A549 (cell line): Measurements from ENCODE around the gene HNRNPUL1.

Experiments
- CEBPB ChIP-seq, 2 experiments: fragments of >200 bp in 1 of 2; sonication (Bioruptor Twin) in 1 of 2; formaldehyde crosslinking in 1 of 2; IDR thresholded peaks; 2 replicates each; pipeline ENCODE4 v1.6.1; 2012 to 2016
- CHD4 ChIP-seq: fragments of 200-600 bp; sonication (generic); IDR thresholded peaks from 2 replicates; pipeline ENCODE4 v1.6.1; 2016; ENCODE audit warnings: antibody characterized with exemption, mild to moderate bottlenecking, borderline replicate concordance
- CTCF ChIP-seq: fragments of >200 bp; sonication (Bioruptor Twin); formaldehyde crosslinking; IDR thresholded peaks from 3 replicates; pipeline ENCODE4 v1.5.1; 2016
- HDAC2 ChIP-seq: fragments of 200-600 bp; sonication (generic); IDR thresholded peaks from 2 replicates; pipeline ENCODE4 v1.6.1; 2016
- HES2 ChIP-seq: fragments of >200 bp; sonication (Bioruptor Twin); formaldehyde crosslinking; IDR thresholded peaks from 2 replicates; pipeline ENCODE4 v1.6.1; 2016
- HEYL ChIP-seq: fragments of 250-450 bp; sonication (Bioruptor Pico); IDR thresholded peaks from 2 replicates; pipeline ENCODE4 v1.8.0; 2021; ENCODE audit warnings: mild to moderate bottlenecking, moderate library complexity
- JUN ChIP-seq, 2 experiments: fragments of >200 bp; sonication (Bioruptor Twin); formaldehyde crosslinking; IDR thresholded peaks; 2 replicates in 1 of 2; 3 replicates in 1 of 2; pipeline ENCODE4 v1.6.1; 2016 to 2017
- KDM1A ChIP-seq: fragments of 200-600 bp; sonication (generic); IDR thresholded peaks from 2 replicates; pipeline ENCODE4 v1.6.1; 2016; ENCODE audit warnings: low read depth, mild to moderate bottlenecking
- MAFK ChIP-seq: fragments of 450-650 bp; IDR thresholded peaks from 2 replicates; pipeline ENCODE4 v1.6.1; 2014; ENCODE audit not compliant: partially characterized antibody
- PHF8 ChIP-seq: fragments of 200-600 bp; sonication (generic); IDR thresholded peaks from 2 replicates; pipeline ENCODE4 v1.6.1; 2016; ENCODE audit warnings: low read depth, mild to moderate bottlenecking, antibody characterized with exemption, moderate library complexity, borderline replicate concordance
- POLR2A ChIP-seq: IDR thresholded peaks from 2 replicates; pipeline ENCODE4 v1.6.1; 2012; ENCODE audit warnings: mild to moderate bottlenecking, low read length
- REST ChIP-seq: fragments of 200-600 bp; sonication (generic); IDR thresholded peaks from 2 replicates; pipeline ENCODE4 v1.6.1; 2016; ENCODE audit warnings: antibody characterized with exemption, mild to moderate bottlenecking, moderate library complexity
- SMC3 ChIP-seq: fragments of >200 bp; sonication (Bioruptor Twin); formaldehyde crosslinking; IDR thresholded peaks from 3 replicates; pipeline ENCODE4 v1.6.1; 2018; ENCODE audit warnings: inconsistent platforms
- TP53 ChIP-seq: fragments of 250-450 bp; sonication (Bioruptor Pico); IDR thresholded peaks from 2 replicates; pipeline ENCODE4 v1.5.0; 2021; ENCODE audit warnings: mild to moderate bottlenecking, moderate library complexity

GRCh38 chr19:41244117-41244516, 20.1 kb upstream of the HNRNPUL1 start:
- no peak for TF ChIP-seq HDAC2
- TF ChIP-seq MAFK = no peak
- no peak for TF ChIP-seq HEYL (CRISPR knock-in tag)
- TF ChIP-seq CEBPB (IDR thresholded peaks at IDR 0.05) = no peak
- no peak for TF ChIP-seq CTCF
- no peak for TF ChIP-seq KDM1A
- TF ChIP-seq HES2 = no peak
- no peak for TF ChIP-seq CHD4
- no peak for TF ChIP-seq PHF8
- TF ChIP-seq REST = no peak
- no peak for TF ChIP-seq POLR2A
- TF ChIP-seq SMC3 = no peak
- no peak for TF ChIP-seq JUN (IDR thresholded peaks at IDR 0.05)
- no peak for TF ChIP-seq TP53 (CRISPR knock-in tag)
